T-helper 17 cell (primary cell): Measurements from ENCODE around the gene MYO18A. TPM values are rescaled to one million over a fixed set of nuclear protein-coding genes. Genes with fewer than 3 reads are reported as not detected.

Experiments
- ATAC-seq: fragments of 150-1000 bp; cut with Tn5 transposase; 2 replicates; pipeline ENCODE4 v1.10.0; 2021; ENCODE audit warnings: mild to moderate bottlenecking, moderate library complexity
- DNase-seq, 3 donors: peaks; one replicate each; pipeline versions ENCODE4 v3.0.0 to v3.0.0-alpha.2; 2020 to 2021
- H3K9me3 ChIP-seq: one replicate; pipeline ENCODE4 v1.7.0; 2013; ENCODE audit warnings: low read length, mild to moderate bottlenecking; ENCODE audit not compliant: control insufficient read depth, poor library complexity, severe bottlenecking
- H3K27ac Mint-ChIP-seq: one replicate; pipeline ENCODE4 v1.8.0; 2022; ENCODE audit warnings: mild to moderate bottlenecking, moderate library complexity, mixed read lengths
- H3K27me3 Mint-ChIP-seq: one replicate; pipeline ENCODE4 v1.8.0; 2022; ENCODE audit warnings: mixed read lengths
- H3K36me3 Mint-ChIP-seq: one replicate; pipeline ENCODE4 v1.8.0; 2022; ENCODE audit warnings: low read depth, mixed read lengths
- H3K4me1 Mint-ChIP-seq: one replicate; pipeline ENCODE4 v1.8.0; 2022; ENCODE audit warnings: mild to moderate bottlenecking, mixed read lengths
- H3K4me3 Mint-ChIP-seq: one replicate; pipeline ENCODE4 v1.8.0; 2022; ENCODE audit warnings: mild to moderate bottlenecking, moderate library complexity, mixed read lengths
- total RNA-seq, 4 donors: library from RNA in 2 of 4; stranded (reverse) in 2 of 4; gene quantifications; one replicate each; pipeline ENCODE4 v1.2.3 and lab custom pipeline; 2022 to 2026

The MYO18A gene
- total RNA-seq, 2 donors from 2014 or later = 142 to 153 TPM

DNA sequence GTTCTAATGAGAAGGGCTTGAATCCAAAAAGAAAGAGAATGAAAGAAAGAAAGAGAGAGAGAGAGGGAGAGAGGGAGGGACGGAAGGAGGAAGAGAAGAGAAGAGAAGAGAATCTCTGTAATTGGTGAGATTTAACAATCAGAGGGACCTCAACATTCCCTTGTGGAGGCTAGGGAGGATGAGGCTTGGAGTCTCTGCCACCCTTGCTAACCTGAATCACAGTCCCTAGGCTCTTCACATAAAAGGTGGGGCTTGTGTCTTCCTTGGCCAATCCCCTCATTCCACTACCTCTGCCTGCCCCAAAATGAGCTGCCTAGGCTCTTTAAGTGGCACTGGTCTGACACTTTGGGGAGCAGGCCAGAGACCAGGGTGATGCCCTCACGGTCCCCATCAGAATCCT is 107.2 kb downstream of the MYO18A start:
- ATAC-seq = no peak
- no peak overlapping the region for H3K4me3 Mint-ChIP-seq

DNA sequence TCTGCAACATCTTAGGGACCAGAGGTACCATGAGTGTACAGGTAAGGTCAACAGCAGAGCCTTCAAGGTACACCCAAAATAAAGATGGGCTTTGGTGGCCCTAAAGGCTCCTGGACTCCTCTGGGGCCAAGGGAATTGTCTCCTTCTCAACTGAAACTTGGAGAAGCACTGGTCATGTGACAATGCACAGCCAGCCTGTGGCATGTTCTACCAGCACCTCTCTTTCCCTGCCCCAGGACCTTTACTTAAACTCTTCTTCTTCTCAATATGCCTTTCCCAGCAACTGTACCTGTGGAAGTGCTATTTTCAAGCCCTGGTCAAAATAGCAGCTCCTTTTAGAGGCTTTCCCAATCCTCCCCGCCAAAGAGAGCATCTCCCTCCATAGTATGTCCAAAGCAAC is 108.9 kb downstream of the MYO18A start:
- no peak overlapping the region for H3K27ac Mint-ChIP-seq
- no peak overlapping the region for H3K4me3 Mint-ChIP-seq
- DNase-seq (no peak), ATAC-seq (no peak)
- H3K36me3 Mint-ChIP-seq = no peaks in the 10 kb centered on the region
- no peaks in the 10 kb centered on the region for H3K27me3 Mint-ChIP-seq
- no peaks in the 10 kb centered on the region for H3K9me3 ChIP-seq
- peaks cover 4% of the 10 kb centered on the region for H3K4me1 Mint-ChIP-seq

More for the DNA sequence above, 107.2 kb downstream of the MYO18A start:
- Mint-ChIP-seq H3K4me1 (peaks cover 4% of the 10 kb centered on the region), H3K36me3 (peaks cover 3% of the 10 kb centered on the region), H3K27ac (peak overlapping the region; percentile 89), H3K27me3 (no peaks in the 10 kb centered on the region)
- no peaks in the 10 kb centered on the region for H3K9me3 ChIP-seq
- DNase-seq = no peak

DNA sequence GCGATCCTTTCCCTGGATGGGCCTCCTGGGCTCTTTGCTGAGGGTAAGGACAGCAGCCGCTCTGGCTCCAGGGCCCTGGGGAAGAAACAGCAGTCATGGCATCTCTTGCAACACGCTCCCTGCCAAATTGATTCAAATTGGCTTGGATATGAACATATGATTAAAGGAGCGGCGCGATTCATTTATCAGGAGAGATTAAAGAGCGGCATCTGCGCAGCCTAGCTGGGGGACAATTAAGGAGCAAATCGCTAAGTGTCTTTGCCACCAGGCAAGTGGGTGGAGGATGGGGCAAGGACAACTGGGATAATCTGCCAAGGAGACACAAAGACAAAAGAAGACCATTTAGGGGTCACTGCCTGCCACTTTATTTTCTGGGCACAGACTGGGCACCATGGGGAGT is 109.4 kb downstream of the MYO18A start:
- Mint-ChIP-seq H3K27ac (peak overlapping the region; percentile 39), H3K36me3 (no peaks in the 10 kb centered on the region), H3K4me3 (no peak overlapping the region), H3K4me1 (peaks cover 4% of the 10 kb centered on the region), H3K27me3 (no peaks in the 10 kb centered on the region)
- ATAC-seq = no peak
- no peaks in the 10 kb centered on the region for H3K9me3 ChIP-seq
- no peak for DNase-seq

DNA sequence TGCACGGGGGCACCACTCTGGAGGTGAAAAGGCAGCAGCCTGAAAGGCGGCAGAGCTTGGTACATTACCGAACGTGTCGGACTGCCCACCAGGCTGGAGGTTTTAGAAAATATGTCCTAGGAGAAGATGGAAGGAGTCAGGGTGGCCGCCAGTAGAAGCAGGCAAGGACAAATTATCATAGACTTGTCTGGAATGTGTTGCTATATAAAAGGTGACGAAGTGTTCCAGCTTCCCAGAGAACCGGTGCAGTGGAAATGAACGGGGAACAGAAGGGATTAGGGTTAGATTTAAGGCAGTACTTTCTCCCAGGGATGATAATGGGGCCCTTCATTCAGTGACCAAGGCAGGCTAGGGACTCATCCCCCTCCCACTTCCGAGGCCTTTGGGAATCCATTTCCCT is 109.9 kb downstream of the MYO18A start:
- H3K36me3 Mint-ChIP-seq = no peaks in the 10 kb centered on the region
- ATAC-seq (no peak), DNase-seq (no peak)
- H3K27me3 Mint-ChIP-seq = no peaks in the 10 kb centered on the region
- no peaks in the 10 kb centered on the region for H3K9me3 ChIP-seq
- H3K27ac Mint-ChIP-seq = peak overlapping the region; percentile 39
- no peak overlapping the region for H3K4me3 Mint-ChIP-seq
- peaks cover 4% of the 10 kb centered on the region for H3K4me1 Mint-ChIP-seq

DNA sequence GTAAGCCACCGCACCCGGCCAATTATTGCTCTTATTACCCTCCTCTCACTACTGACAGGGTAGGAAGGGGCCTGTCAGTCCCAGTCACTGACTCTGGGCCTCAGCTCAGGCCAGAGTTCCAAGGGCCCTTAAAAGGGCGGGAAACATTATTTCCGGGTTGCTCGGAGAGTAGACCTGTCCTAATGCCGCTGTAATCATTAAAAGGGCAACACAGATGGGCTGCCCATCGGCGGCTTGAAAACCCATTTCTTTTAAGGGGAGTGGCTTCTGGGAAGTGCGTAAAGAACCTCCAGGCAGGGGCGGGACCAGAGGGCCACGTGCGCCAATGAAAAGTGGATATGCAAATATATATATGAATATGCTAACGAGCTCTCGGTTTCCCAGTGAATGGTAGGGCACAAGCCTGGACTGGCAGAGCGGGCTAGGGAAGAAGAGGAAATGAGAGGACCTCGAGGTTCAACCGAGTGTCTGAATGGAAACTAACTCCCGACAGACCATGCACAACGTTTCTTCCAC is 110.6 kb downstream of the MYO18A start:
- no peaks in the 10 kb centered on the region for H3K9me3 ChIP-seq
- Mint-ChIP-seq H3K27me3 (no peaks in the 10 kb centered on the region), H3K27ac (no peak overlapping the region), H3K4me1 (peaks cover 4% of the 10 kb centered on the region), H3K36me3 (no peaks in the 10 kb centered on the region), H3K4me3 (no peak overlapping the region)
- DNase-seq (no peak), ATAC-seq (no peak)

DNA sequence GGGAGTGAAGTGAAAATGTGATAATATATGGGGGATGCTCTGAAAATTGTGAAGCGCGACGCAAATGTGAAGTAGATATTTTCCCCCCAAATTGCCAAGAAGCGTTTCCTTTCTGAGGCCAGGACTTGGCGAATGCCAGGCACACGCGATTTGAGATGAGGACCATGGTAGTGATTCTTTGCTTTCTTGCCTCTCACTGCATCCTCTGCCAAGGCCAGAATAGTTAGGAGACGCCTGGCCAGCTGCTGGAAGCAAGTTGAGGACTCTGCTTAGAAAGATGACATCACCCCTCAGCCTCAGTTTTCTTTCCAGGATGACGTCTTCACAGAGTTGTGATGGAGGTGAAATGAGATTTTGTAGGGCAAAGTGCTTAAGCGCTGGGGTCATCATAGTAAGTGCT is 111.4 kb downstream of the MYO18A start:
- DNase-seq = no peak
- Mint-ChIP-seq H3K36me3 (no peaks in the 10 kb centered on the region), H3K27me3 (no peaks in the 10 kb centered on the region), H3K27ac (no peak overlapping the region), H3K4me3 (no peak overlapping the region), H3K4me1 (peaks cover 4% of the 10 kb centered on the region)
- H3K9me3 ChIP-seq = no peaks in the 10 kb centered on the region
- no peak for ATAC-seq

DNA sequence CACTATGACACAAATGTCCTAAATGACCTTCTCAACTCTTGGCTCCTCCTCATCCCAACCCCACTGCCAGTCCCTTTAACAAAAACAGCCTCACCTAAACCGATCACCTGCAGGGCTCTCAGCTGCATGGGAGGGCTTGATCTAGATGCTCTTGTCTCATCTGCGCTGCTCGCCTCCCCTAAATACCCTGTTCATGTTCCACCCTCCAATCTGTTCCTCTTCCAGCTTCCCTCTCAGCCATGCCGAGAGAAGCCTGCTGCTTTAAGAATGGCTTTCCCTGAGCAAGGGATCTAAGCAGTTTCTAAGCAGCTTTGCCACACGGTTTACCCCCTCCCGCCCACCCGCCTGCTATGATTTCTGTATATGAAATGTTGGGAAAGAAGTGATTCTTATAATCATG is 113.6 kb downstream of the MYO18A start:
- no peaks in the 10 kb centered on the region for H3K9me3 ChIP-seq
- DNase-seq = no peak
- peaks cover 2% of the 10 kb centered on the region for H3K36me3 Mint-ChIP-seq
- no peak overlapping the region for H3K27ac Mint-ChIP-seq
- H3K4me1 Mint-ChIP-seq = peaks cover 4% of the 10 kb centered on the region
- H3K27me3 Mint-ChIP-seq = no peaks in the 10 kb centered on the region
- ATAC-seq = no peak
- H3K4me3 Mint-ChIP-seq = no peak overlapping the region

DNA sequence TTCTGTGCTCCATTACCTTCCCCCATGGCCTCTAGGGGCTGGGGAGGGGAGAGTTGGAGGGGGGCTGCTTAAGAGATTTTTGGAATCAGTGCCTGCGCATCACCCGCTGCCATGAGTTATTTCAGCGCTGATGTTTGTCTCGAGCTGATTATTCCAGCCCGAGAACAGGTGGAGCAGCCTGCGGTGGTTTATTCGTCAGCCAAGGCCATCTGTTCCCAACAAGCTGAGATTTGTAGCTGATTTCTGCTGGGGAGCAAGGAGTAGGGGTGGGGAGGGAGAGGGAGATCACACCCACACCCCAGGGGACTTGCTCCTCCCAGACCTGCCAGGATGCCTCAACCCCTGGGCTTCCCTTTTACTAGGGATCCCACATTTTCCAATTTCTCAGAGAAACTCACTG is 114.2 kb downstream of the MYO18A start:
- ATAC-seq (no peak), DNase-seq (no peak)
- H3K9me3 ChIP-seq = no peaks in the 10 kb centered on the region
- Mint-ChIP-seq H3K27ac (no peak overlapping the region), H3K4me3 (no peak overlapping the region), H3K27me3 (no peaks in the 10 kb centered on the region), H3K4me1 (peaks cover 6% of the 10 kb centered on the region), H3K36me3 (peaks cover 2% of the 10 kb centered on the region)

DNA sequence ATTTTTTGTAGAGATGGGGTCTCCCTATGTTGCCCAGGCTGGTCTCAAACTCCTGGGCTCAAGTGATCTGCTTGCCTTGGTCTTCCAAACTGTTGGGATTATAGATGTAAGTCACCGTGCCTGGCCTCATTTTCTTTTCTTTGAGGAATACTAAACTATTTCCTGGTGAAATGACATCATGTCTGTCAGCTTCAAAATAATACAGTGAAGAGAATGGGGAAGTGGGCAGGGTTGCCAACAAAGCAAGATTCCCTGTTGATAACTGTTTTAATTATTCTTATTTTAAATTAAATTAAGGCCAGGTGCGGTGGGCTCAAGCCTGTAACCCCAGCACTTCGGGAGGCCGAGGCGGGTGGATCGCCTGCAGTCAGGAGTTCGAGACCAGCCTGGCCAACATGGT is 116.2 kb downstream of the MYO18A start:
- H3K9me3 ChIP-seq = no peaks in the 10 kb centered on the region
- H3K27me3 Mint-ChIP-seq = no peaks in the 10 kb centered on the region
- H3K36me3 Mint-ChIP-seq = peaks cover 5% of the 10 kb centered on the region
- DNase-seq (no peak), ATAC-seq (no peak)
- no peak overlapping the region for H3K4me3 Mint-ChIP-seq
- H3K27ac Mint-ChIP-seq = no peak overlapping the region
- H3K4me1 Mint-ChIP-seq = peaks cover 6% of the 10 kb centered on the region

DNA sequence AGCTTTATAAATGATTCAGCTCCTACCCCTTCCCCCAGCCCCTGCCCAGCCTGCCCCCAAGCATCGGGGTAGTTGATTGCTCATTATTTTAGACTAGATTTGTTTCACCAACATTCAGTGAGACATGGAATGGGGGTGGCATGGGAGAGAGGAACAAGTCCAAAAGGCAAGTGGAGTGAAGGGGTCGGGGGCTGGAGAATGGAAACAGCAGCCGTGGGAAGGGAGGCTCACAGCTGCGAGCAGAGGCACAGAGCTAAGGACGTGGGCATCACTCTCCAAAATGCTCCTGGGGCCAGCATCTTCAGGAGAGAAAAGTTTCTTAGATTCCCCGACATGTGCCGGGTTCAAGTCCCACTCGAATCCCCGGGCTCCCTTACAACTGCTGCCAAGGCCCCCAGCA is 118.0 kb downstream of the MYO18A start:
- H3K9me3 ChIP-seq = no peaks in the 10 kb centered on the region
- ATAC-seq (no peak), DNase-seq (no peak)
- Mint-ChIP-seq H3K27ac (no peak overlapping the region), H3K36me3 (peaks cover 5% of the 10 kb centered on the region), H3K4me1 (peaks cover 6% of the 10 kb centered on the region), H3K27me3 (no peaks in the 10 kb centered on the region), H3K4me3 (no peak overlapping the region)

DNA sequence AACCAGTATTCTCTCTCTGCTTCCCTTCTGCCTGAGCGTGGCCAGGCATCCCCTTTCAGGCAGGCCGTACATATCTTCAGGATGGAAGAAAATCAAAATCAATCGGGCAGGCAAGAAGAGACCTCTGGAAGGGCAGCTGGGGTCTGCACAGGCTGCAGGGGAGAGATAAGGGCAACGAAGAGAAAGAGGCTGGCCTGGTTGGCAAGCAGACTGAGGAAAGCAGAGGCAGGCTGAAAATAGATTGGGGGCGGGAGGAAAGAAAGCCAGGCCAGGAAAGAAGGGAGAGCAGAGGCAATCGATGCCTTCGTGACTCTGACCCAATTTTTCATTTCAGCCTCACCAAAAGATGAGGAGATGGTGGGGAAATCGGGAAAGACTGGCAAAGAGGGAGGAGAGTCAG is 119.2 kb downstream of the MYO18A start:
- no peak for DNase-seq
- H3K9me3 ChIP-seq = no peaks in the 10 kb centered on the region
- no peak overlapping the region for H3K4me3 Mint-ChIP-seq
- no peaks in the 10 kb centered on the region for H3K27me3 Mint-ChIP-seq
- peaks cover 5% of the 10 kb centered on the region for H3K36me3 Mint-ChIP-seq
- ATAC-seq = no peak
- H3K27ac Mint-ChIP-seq = no peak overlapping the region
- H3K4me1 Mint-ChIP-seq = peaks cover 6% of the 10 kb centered on the region

DNA sequence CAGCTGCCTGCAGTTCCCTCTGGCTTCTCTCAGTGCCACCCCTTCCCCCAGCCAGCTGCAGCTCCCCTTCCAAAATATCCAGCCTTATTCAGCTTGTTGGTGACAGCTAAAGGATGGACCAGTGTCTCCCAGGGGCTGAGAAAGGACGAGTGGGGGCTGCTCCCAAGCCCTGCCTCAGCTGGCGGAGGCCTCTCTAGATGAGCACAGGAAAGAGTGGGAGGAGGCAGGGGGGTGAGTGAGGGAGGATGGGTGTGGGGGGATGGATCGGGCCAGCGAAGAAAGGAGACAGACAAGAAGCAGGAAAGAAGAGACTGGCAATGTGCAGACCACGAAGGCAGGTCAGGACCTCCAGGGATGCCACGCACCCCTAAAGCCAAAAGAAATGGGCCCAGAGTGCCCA is 119.7 kb downstream of the MYO18A start:
- H3K4me3 Mint-ChIP-seq = no peak overlapping the region
- H3K4me1 Mint-ChIP-seq = peaks cover 6% of the 10 kb centered on the region
- DNase-seq (no peak), ATAC-seq (no peak)
- H3K9me3 ChIP-seq = no peaks in the 10 kb centered on the region
- no peaks in the 10 kb centered on the region for H3K27me3 Mint-ChIP-seq
- peaks cover 5% of the 10 kb centered on the region for H3K36me3 Mint-ChIP-seq
- no peak overlapping the region for H3K27ac Mint-ChIP-seq

DNA sequence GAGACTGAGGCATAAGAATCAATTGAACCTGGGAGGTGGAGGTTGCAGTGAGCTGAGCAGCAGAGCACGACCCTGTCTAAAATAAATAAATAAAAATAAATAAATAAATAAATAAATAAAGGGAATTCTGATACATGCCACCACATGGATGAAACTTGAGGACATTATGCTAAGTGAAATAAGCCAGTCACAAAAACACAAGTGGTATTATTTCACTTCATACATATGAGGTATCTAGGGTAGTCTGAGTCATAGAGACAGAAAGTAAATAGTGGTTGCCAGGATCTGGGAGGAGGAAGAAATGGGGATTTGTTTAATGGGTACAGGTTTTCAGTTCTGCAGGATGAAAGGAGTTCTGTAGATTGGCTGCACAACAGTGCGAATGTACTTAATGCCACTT is 120.9 kb downstream of the MYO18A start:
- DNase-seq (no peak), ATAC-seq (no peak)
- H3K27ac Mint-ChIP-seq = no peak overlapping the region
- peaks cover 6% of the 10 kb centered on the region for H3K4me1 Mint-ChIP-seq
- peaks cover 5% of the 10 kb centered on the region for H3K36me3 Mint-ChIP-seq
- no peaks in the 10 kb centered on the region for H3K9me3 ChIP-seq
- H3K27me3 Mint-ChIP-seq = no peaks in the 10 kb centered on the region
- H3K4me3 Mint-ChIP-seq = no peak overlapping the region

DNA sequence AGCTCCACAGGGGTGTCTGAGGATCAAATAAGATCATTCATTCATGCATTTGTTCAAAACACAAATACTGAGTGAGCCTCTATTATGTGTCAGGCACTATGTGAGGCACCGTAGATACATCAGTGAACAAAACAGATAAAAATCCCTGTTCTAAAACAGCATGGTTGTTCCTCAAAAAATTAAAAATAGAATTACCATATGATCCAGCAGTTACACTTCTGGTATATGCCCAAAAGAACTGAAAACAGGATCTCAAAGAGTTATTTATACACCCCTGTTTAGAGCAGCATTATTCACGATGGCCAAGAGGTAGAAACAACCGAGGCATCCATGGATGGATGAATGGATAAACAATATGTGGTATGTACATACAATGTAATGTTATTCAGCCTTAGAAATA is 121.8 kb downstream of the MYO18A start:
- DNase-seq = no peak
- no peaks in the 10 kb centered on the region for H3K9me3 ChIP-seq
- Mint-ChIP-seq H3K27ac (no peak overlapping the region), H3K27me3 (no peaks in the 10 kb centered on the region), H3K36me3 (peaks cover 5% of the 10 kb centered on the region), H3K4me1 (peaks cover 6% of the 10 kb centered on the region), H3K4me3 (no peak overlapping the region)
- no peak for ATAC-seq
